Measurements from ENCODE around the gene VPS4B. TPM values are rescaled to one million over a fixed set of nuclear protein-coding genes. Genes with fewer than 3 reads are reported as not detected.

Gene VPS4B
- total and polyA plus RNA-seq, 8 donors = 48.2 to 71.4 (median 54.5) TPM

DNA sequence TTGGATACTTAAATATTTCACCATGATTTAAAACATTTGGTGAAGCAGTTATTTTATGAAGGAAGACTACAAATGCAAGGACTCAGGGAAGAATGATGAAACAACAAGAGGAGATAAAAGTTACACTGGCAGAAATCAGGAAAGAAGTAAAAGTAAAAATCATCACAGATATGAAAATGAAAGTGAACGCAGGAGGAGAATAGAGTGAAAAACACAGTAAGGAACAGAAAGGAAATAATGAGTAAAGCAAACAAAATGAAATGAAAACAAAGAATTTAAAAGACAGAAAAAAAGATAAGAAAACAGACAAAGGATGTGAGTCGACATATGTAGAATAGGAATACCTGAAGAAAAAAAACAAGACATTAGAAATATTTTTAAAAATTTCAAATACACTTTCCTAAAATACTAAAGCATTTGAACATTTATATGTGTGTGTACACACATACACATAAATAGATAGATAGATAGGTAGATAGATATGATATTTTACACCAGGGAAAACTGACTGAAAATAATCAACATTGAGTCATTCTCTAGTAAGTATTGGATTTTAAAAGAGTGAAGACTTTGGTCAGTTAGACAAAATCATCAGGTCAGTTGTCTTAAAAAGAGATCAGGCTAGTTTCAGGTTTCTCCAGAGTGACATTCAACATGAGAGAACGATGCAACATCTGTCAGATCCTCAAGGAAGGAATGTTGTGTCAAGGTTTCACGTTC is 43.2 kb downstream of the VPS4B start:
- TF ChIP-seq, protein P1, sequence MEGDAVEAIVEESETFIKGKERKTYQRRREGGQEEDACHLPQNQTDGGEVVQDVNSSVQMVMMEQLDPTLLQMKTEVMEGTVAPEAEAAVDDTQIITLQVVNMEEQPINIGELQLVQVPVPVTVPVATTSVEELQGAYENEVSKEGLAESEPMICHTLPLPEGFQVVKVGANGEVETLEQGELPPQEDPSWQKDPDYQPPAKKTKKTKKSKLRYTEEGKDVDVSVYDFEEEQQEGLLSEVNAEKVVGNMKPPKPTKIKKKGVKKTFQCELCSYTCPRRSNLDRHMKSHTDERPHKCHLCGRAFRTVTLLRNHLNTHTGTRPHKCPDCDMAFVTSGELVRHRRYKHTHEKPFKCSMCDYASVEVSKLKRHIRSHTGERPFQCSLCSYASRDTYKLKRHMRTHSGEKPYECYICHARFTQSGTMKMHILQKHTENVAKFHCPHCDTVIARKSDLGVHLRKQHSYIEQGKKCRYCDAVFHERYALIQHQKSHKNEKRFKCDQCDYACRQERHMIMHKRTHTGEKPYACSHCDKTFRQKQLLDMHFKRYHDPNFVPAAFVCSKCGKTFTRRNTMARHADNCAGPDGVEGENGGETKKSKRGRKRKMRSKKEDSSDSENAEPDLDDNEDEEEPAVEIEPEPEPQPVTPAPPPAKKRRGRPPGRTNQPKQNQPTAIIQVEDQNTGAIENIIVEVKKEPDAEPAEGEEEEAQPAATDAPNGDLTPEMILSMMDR (IDR thresholded peaks at IDR 0.05) = no peak
- Histone ChIP-seq H3K27me3 (no peaks in the 10 kb centered on the region), H3K4me1 (peaks cover 0 to 2% of the 10 kb centered on the region in 2 donors)

DNA sequence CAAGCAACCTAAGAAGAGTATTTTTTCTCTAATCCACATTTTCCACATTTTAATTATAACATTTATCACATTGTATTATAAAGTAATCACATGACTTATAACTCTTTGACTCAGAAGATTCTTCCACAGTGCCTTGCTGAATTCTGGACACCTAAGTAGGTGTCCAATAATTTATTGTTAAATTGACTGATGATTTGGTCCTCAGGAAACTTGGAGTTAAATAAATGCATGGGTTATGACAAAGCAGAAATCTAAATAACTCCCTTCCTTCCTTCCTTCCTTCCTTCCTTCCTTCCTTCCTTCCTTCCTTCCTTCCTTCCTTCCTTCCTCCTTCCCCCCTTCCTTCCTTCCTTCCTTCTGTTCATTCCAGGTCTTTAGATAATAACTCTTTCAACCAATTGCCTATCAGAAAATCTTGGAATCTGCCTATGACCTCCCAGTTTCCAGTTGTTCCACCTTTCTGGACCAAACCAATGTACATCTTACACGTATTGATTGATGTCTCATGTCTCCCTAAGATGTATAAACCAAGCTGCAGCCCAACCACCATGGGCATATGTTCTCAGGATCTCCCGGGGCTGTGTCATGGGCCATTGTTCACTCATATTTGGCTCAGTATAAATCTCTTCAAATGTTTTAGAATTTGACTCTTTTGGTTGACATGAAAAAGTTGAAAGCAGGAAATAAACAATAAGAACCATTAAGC is 44.8 kb downstream of the VPS4B start:
- intact Hi-C loops (cut with DNase I) = no loop called here
- Histone ChIP-seq H3K36me3 (no peaks in the 10 kb centered on the region), H3K27ac (no peak overlapping the region), H3K4me3 (no peak overlapping the region), H3K9me3 (peaks cover 0 to 3% of the 10 kb centered on the region in 2 donors), H3K27me3 (no peaks in the 10 kb centered on the region), H3K4me1 (peaks cover 0 to 2% of the 10 kb centered on the region in 2 donors)
- TF ChIP-seq, protein P1 (IDR thresholded peaks at IDR 0.05) = no peak
- no peak for DNase-seq
- ATAC-seq = no peak

More for the DNA sequence above, 43.2 kb downstream of the VPS4B start:
- Histone ChIP-seq H3K27ac (no peak overlapping the region), H3K4me3 (no peak overlapping the region), H3K9me3 (peaks cover 0 to 3% of the 10 kb centered on the region in 2 donors), H3K36me3 (no peaks in the 10 kb centered on the region)
- intact Hi-C loops (cut with DNase I) = no loop called here
- no peak for DNase-seq
- ATAC-seq = no peak

DNA sequence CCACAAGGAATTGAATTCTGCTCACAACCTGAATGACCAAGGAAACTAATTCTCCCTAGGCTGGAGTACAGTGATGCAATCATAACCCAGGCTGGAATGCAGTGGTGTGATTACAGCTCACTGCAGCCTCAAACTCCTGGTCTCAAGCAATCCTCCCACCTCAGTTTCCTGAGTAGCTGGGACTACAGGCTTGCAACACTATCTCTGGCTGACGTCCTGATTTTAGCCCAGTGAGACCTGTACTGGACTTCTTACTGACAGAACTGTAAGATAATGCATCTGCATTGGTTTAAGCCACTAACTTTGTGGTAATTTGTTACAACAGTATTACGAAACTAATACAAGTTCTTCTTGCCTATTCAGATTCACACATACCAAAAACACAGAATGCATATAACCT is 45.7 kb downstream of the VPS4B start:
- Histone ChIP-seq H3K4me3 (no peak overlapping the region), H3K4me1 (peaks cover 0 to 2% of the 10 kb centered on the region in 2 donors), H3K9me3 (peaks cover 0 to 3% of the 10 kb centered on the region in 2 donors), H3K27me3 (no peaks in the 10 kb centered on the region), H3K27ac (no peak overlapping the region), H3K36me3 (no peaks in the 10 kb centered on the region)
- intact Hi-C loops (cut with DNase I) = no loop called here
- DNase-seq (no peak), ATAC-seq (no peak)
- TF ChIP-seq, protein P1 (IDR thresholded peaks at IDR 0.05) = no peak

DNA sequence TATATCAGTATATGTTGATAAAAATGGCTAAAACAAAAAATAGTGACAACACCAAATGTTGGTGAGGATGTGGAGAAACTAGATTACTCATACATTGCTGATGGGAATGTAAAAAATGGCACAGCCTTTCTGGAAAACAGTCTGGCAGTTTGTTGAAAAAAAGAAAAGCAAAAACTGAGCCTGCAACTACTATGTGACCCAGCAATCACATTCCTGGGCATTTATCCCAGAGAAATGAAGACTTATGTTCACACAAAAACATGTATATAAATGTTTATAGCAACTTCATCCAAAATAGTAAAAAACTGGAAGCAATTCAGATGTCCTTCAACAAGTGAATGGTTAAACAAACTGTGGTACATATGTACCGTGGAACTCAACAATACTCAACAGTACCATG is 47.7 kb downstream of the VPS4B start:
- intact Hi-C loops (cut with DNase I) = no loop called here
- no peaks in the 10 kb centered on the region for H3K36me3 ChIP-seq
- TF ChIP-seq, protein P1 (IDR thresholded peaks at IDR 0.05) = no peak
- DNase-seq = peak in 1 of 4 donors; percentile 19
- H3K4me3 ChIP-seq = no peak overlapping the region
- no peak for ATAC-seq
- peaks cover 0 to 3% of the 10 kb centered on the region in 2 donors for H3K9me3 ChIP-seq
- H3K27me3 ChIP-seq = no peaks in the 10 kb centered on the region
- H3K4me1 ChIP-seq = peaks cover 0 to 2% of the 10 kb centered on the region in 2 donors
- H3K27ac ChIP-seq = no peak overlapping the region

DNA sequence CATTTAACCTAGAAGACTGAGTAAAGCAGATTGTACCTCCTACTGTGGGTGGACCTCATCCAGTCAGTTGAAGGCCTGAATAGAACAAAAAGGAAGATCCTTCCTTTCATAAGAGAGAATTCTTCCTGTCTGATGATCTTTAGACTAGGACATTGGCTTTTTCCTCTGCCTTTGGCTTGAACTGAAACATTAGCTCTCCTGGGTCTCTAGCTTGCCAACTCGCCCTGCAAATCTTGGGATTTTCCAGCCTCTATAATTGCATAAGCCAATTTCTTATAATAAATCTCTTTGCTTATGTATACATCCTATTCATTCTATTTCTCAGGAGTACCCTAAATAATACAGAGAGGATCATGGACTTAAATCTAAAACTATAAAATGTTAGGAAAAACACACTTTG is 49.1 kb downstream of the VPS4B start:
- no peaks in the 10 kb centered on the region for H3K27me3 ChIP-seq
- intact Hi-C loops (cut with DNase I) = no loop called here
- H3K27ac ChIP-seq = no peak overlapping the region
- H3K4me3 ChIP-seq = no peak overlapping the region
- no peaks in the 10 kb centered on the region for H3K36me3 ChIP-seq
- peaks cover 0 to 3% of the 10 kb centered on the region in 2 donors for H3K9me3 ChIP-seq
- H3K4me1 ChIP-seq = peaks cover 0 to 3% of the 10 kb centered on the region in 2 donors
- DNase-seq (no peak), ATAC-seq (no peak)
- TF ChIP-seq, protein P1 (IDR thresholded peaks at IDR 0.05) = no peak

Measured in left lung (tissue), 10 donors.